Fibroblast of peridontal ligament (primary cell): ENCODE results near the gene LCE5A.
"Not testable (repeated sequence)": the region's sequence is repeated elsewhere in the genome, so short reads cannot be mapped to it uniquely, and the experiment has no call there.

Source experiments
- DNase-seq: peaks from one replicate; pipeline ENCODE4 v3.0.0-alpha.2; 2010; ENCODE audit errors: extremely low read depth

LCE5A gene, protein sequence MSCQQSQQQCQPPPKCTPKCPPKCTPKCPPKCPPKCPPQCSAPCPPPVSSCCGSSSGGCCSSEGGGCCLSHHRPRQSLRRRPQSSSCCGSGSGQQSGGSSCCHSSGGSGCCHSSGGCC

DNA sequence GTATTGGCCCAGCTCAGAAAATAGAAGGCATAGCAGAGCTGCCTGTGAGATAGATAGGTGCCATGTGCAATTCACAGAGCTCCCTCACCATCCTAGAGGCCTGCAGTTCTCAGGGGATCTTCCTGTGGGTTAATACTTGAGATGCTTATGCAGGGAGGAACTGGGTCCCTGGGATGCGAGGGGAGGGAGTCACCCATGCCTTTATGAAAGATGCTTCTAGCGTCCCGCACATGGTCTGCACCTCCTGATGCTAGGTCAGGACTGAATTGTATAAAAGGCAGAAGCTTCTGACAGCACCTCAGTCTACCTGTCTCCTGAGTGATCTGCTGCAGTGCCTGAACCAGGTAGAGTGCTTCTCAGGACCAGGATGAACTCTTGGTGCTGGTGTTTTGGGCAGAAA, at the start of gene LCE5A:
LCE5A (plus strand) TSS at position 301 of the 400 bp plus-strand sequence. CDS start 732 bp downstream, outside the sequence.
- DNase-seq: no peak

DNA sequence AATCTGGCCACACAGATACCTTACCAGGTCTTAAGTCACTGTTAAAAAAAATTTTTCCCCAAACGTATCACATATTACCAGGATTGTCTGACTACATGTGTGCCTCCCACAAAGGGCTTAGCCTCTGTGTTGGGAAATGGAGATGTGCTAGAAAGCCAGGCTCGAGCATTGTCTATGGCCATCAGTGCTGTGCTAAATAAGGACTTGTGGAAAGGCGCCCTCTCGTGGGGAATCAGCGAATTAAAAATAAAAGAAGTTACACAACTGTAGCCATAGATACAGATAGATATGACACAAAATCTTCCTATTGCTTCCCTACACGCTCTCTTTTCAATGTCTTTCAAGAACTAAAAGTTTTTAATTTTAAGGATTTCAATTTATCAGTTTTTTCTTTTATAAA, 49.1 kb upstream of the LCE5A start:
- DNase-seq: peak; percentile 69

DNA sequence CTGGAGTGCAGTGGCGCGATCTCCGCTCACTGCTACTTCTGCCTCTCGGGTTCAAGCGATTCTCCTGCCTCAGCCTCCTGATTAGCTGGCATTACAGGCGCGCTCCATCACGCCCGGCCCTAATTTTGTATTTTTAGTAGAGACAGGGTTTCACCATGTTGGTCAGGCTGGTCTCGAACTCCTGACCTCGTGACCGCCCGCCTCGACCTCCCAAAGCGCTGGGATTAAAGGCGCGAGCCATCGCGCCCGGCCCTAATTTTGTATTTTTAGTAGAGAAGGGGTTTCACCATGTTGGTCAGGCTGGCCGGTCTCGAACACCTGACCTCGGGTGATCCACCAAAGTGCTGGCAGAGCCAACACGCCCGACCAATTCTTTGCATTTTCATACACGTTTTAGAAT, 48.0 kb upstream of the LCE5A start:
- DNase-seq: no peak

DNA sequence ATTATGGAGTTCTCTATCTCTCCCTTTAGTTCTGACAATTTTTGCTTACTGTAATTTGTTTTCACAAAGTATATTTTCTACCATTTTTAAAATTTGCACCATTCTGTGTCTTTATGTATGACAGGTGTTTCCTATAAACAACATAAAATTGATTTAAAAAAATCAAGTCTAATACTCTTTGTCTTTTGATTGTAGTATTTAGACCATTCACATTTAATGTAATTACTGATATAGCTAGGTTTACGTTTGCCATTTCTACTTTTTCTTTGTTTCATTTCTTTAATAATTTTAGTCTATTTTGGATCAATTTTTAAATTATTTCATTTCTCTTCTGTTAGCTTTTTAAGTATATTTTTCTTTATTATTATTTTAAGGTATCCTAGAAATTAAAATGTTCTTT, 44.4 kb upstream of the LCE5A start:
- no peak for DNase-seq

DNA sequence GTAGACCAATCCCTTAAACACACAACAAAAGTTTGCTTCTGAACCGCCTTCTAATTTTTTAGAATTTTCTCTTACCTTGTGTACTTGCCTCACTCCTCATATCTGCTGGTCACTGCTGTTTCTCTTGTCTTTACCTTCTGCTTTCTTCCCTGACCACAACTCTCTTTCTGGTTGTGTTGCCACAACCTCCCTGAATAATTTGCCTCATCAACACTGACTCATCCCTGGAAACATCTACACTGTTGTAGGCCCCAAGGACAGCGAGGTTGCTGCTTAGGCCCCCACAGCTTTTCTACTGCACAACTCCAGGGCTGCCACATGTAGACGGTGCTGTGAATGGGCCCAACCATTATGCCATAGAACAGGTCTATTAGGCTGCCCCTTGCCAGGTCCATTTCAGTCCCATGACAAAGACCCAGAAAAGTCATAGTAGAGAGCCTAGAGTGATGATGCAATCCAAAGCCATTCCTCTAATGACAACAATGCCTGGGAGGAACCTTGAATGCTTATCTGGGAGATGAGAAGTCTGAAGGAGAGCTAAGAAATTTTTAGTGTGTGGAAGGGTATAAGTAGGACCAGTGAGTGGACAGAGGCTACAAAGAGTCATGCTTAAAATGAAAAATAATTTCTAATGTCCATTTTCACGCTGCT, 36.6 kb upstream of the LCE5A start:
- DNase-seq: no peak

DNA sequence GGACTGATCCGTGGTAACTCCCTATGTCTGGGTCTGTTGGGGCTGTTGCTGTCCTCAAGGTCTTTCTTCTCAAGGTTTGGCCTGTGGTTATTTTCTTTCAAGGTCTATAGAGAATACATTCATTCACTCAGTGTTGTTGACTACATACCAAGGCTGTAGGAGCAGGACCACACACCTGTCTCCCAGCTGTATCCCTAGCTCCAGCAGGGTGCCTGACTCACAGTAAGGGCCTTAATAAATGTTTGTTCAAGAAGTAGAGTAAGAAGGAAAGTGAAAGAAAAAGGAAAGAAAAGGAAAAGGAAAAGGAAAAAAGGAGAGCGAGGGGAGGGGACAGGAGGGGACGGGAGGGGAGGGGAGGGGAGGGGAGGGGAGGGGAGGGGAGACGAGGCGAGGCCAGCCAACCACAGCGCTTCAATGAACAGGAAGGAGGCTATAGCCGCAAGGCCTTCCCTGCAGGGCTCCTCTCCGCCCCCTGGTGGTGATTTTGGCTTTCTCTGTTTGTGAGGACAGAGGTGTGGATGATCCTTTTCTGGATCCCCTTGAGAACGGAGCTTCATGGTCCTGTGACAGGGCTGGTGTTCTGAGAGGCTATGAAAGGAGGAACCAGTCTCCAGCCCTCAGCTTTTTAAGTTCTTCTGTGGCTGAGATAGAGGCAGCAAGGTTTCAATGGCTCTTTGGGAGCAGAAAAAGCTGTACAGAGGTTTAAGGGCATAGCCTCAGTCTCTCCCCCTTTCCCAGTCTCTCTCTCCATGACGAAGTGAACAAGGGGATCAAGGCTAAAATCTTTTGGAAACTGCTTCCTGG, 30.6 kb upstream of the LCE5A start:
- DNase-seq: peak; percentile 21

DNA sequence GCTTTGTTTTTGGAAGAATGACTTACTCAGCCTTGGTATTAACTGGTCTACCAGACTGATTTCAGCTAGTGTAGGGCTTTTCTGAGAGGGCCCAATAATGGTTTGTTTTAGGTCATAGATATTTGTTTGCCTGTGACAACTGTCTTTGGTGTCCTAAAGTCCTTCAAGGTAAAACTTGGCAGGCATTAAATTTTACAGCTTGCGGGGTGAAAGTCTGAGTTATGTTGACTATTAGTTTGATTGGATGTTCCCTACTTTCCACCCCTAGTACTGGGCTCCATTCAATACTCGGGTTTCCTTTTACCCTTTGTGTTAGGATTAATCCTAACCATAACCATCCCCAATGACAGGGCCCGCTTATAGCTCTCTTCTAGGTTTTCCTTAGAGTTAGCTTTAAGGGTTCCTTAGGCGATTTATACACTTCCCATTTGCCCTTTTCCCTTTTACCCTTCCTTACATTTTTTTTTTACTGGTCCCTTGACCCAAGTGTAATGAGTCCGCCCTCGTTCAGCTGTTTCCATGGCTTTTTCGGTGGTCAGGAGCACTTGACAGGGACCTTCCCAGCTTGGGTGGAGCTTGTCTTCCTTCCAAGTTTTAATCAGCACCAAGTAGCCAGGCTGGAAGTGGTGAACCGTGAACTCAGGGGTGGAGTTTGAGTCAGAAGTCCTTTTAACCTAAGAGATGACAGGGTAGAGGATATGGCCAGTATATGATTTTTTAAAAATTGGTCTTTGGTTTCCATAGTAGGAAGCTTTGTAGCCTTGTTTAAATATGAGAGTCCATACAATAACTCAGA, 28.5 kb upstream of the LCE5A start:
- no peak for DNase-seq

DNA sequence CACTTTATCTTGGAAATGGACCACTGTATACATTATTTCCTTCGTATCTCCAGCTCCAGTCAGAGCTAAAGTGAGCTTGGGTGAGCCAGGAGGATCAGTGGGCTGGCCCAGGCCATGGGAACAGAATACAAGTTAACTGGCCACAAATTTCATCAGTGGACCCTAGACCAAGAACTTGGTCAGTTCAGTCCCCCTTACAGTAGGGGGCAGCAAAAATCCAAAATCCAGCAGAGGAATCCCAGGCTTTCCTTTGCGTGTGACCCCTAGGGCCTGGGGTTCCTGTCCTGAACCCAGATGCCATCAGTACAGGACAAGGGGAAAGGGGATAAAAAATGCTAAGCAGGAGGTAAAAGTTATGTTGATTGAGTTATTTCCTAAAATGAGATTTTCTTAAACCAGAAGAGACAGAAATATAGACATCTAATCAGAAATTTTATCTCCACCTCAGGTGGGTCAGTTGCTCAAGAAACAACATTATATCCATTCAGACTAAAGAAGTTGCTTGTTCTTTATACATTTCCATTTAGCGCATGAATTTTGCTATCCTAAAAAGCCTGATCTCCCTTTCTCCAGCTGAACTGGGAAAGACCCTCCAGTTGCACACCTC, 24.1 kb upstream of the LCE5A start:
- no peak for DNase-seq

DNA sequence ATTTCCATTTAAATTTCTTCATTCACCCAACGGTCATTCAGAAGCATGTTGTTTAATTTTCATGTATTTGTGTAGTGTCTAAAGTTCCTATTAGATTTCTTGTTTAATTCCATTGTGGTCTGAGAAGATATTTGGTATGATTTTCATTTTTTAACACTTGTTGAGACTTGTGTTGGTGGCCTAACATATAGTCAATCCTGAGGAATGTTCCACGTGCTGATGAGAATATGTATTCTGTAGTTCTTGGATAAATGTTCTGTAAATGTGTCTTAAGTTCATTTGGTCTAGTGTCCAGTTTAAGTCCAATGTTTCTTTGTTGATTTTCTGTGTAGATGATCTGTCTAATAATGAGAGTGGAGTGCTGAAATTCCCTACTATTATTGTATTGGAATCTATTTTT, 22.7 kb upstream of the LCE5A start:
- DNase-seq: no peak

DNA sequence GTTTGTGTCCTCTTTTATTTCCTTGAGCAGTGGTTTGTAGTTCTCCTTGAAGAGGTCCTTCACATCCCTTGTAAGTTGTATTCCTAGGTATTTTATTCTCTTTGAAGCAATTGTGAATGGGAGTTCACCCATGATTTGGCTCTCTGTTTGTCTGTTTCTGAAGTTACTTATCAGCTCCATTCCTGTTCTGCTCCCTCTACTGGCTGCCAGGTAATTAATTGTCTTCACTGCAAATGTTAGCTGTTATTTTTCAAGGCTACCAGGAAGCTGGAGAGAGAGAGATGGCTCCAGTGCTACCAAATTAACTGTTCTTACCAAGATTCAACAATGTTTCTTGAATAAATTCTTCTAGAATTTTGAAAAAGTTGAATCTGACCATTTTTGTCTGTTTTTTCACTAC, 19.1 kb upstream of the LCE5A start:
- DNase-seq: not testable (repeated sequence)

DNA sequence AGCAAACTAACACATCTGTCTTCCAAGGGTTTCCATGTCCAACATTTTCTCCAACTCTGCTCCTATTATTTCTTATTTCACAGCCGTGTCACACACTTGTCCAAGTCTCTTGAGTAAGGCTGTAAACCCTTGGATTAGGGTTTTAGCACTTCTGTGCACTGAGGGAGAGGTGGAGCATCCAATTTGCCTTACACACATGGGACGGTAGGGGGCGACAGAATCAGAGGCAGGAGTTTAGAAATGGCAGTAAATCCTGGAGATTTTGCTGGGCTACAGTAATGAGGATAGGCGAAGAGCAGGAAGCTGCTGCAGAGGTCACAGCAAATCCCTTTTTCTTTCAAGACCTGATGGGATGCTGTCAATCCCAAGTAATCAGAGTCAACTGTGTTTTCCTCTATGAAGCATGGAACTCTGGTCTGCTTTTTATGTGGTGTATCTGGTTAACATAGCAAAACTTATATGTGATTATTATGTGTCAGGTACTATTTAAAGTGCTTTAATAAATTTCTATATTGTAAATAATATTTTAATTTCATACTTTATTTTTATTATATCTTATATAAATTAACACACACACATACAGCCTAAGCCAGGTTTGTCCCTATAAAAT, 15.4 kb upstream of the LCE5A start:
- peak; percentile 20 for DNase-seq

DNA sequence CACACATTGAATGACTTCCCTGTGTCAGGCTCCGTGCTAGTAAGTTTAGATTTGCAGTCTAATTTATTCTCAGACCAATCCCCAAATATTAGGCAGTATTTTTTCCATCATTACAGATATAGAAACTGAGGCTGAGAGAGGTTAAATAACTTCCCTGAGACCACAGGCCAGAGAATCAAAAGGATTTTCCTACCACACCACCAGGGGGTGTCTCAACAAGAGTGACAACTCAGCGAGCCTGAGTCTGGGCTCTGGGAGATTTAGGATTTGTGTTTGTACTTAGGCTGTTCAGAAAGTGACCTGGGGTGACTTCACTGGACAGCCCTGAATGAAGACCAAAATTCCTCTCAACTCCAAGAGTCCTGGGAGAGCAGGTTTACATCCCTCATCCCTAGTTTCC, 13.3 kb upstream of the LCE5A start:
- DNase-seq: peak; percentile 7

DNA sequence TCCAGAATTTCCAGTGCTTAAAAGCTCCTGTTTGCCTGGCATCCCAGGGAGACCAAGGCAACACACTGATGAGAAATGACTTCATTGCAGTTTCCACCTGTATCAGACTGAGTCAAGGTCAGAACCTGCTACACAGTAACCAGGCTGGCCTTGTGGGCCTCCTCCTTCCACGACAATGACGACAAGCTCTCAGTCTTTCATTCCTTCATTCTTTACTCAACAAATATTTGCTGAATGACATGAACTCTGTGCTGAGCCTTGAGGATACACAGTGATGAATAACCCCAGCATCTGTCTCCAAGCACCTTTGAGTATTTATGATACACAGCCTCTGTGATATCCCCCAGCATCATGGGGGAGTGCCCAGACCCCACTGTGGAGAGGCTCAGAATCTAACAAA, 8.9 kb upstream of the LCE5A start:
- DNase-seq: no peak

DNA sequence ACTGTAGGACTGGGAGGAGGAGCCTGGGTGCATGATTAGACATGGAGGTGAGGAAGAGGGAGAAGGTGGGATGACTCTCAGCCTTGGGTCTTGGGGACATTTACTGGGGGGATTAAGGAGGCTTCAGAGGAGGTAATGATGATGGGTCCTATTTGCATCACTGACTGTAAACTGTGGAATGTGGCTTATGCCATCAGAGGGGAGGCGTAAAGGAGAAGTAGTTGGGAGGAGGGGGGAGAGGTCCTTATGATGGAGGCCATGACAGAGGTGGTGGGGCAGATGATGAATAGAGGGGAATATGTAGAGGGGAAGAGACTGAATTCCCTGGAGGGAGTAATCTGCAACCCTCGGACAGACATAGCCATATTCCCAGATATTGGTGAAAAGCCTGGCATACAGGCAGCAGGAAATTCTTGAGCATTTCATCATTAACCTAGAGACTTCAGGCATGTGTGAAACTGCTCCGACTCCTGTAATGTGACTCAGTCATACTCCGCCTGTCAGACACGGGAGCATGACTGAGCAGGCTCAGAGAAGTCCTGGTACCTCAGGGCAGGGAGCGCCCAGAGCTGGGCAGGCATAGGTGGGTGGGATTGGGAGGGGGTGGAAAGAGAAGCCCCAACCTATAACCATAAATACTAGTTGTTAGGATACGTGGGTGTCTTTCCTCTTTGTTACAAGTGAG, 8.0 kb upstream of the LCE5A start:
- DNase-seq: peak; percentile 14

DNA sequence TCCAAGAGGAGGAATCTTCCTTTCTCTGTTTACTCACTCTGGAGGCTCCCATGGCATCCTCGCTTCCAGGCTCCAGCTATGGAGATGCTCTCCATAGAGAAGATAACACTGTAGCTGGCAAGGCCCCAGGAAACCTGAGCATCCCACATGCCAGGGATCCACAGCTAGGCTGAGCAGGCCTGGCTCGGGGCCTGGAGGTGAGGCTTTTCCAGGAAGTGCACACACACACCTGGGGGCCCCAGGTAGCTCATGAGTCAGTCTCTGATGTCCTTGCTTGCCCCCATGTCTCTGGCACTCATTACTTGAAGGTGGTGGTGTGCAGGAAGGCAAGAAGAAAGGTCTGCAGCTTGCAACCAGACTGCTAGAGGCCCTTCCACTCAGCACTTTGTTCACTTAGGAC, 5.5 kb upstream of the LCE5A start:
- no peak for DNase-seq

DNA sequence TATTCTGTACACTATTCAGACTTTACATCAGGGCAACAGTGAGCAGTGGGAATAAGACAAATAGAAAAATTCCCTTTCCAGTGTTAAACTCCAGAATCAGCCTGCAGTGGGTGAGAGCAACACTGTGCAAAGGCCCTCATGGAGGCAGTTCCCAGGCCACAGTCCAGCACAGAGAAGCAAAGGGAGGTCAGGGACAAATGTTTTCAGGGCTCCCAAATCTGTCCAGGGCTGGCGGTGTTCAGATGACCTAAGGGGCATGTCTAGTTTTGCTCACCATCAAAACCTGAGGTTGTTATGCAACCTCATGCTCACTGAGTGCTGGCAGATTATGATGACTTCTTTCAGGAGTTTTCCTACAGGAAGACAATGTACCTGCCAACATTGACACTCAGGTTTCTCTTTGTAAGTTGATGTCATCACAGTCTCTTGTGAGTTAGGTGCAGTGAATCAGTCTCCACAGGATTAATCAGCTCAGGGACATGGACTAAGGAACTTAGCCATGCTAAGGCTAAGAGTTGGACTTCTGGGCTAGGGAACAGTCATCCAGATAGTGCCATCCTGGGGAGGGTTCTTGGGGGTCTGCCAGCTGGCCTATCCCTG, 3.6 kb upstream of the LCE5A start:
- no peak for DNase-seq

DNA sequence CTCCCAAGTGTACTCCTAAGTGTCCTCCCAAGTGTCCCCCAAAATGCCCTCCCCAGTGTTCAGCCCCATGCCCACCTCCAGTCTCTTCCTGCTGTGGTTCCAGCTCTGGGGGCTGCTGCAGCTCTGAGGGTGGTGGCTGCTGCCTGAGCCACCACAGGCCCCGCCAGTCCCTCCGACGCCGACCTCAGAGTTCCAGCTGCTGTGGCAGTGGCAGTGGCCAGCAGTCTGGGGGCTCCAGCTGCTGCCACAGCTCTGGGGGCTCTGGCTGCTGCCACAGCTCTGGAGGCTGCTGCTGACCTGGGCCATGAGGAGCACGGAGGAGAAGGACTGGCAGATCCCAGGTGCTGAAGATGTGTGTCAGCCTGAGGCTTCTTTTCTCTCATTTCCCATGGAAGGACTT, 993 bp downstream of the LCE5A start:
- DNase-seq: no peak

DNA sequence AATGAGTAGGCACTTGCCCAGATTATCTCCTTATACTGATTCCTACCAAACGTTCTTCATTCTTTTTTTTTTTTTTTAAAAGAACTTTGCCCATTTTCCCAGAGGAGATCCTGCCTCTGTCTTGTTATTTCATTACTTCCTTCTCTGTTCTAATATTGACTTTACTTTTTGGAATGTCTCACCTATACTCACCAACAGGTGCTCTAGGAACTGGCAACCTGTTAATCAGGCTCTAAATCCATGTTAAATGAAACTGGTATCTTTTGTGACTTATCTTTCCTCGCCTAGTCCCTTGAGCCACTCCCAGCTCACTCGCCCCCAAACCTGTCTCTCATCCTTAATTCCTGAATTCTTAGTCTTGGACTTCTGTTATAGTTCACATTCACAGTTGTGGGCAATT, 2.5 kb downstream of the LCE5A start:
- no peak for DNase-seq

DNA sequence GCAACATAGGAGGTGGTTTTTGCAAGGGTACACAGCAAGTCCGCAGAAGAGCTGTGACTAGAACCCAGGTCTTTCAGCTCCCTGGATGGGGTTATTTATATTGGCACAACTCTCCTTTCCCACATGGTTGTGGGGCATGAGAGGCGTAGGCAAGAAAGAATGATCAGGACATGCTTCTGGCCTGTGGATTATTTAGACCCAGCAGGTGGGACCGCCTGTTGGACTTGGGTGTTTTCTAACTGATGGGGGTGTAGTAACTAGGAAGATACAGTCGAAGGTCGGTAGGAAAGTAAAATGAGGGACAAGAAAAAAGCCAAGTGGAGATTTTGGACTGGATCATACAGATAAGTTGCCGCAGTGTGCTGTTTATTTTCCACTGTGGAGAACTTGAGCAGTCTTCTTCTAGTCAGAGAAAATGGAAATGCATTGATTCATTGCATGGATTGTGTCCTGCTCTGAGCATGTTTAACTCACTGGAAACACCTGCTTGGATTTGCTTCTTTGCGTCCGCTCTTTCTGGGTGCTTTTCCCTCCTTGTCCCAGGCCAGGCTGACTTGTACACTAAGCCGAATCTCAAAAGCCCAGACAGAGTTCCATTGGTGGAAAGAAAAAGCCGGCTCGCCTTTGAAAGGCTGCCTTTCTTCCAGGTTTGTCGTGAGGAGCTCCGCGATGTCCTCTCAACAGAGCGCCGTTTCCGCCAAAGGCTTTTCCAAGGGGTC, 4.3 kb downstream of the LCE5A start:
- no peak for DNase-seq

DNA sequence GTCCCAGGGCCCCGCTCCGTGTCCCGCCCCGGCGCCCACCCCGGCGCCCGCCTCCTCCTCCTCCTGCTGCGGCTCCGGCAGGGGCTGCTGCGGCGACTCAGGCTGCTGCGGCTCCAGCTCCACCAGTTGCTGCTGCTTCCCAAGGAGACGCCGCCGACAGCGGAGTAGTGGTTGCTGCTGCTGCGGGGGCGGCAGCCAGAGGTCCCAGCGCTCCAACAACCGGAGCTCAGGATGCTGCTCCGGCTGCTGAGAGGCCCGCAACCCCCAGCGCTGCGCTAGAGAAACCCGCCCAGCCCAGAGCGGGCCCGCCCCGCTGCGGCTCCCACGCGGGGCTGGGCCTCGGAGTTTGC, 4.8 kb downstream of the LCE5A start:
- DNase-seq: no peak
